CD8-positive, alpha-beta memory T cell (primary cell): Measurements from ENCODE around the gene GLRX. TPM values are rescaled to one million over a fixed set of nuclear protein-coding genes. Genes with fewer than 3 reads are reported as not detected.
"Not testable (repeated sequence)": the region's sequence is repeated elsewhere in the genome, so short reads cannot be mapped to it uniquely, and the experiment has no call there.

Experiments used
- CTCF ChIA-PET: fragments of 350-600 bp; sonication (Branson Sonifier 250); formaldehyde crosslinking; loops from one replicate; lab custom pipeline; 2021; ENCODE audit warnings: antibody characterized with exemption; lab: Charles Lee
- POLR2A ChIA-PET: fragments of 350-600 bp; sonication (Branson Sonifier 250); formaldehyde crosslinking; loops from one replicate; lab custom pipeline; 2021; ENCODE audit warnings: antibody characterized with exemption; lab: Charles Lee
- DNase-seq, 5 donors: peaks; one replicate each; pipeline versions ENCODE4 v3.0.0 to v3.0.0-alpha.2; 2020 to 2022; ENCODE audit warnings: mixed read lengths in 1 of 5
- H3K27ac ChIP-seq: one replicate; pipeline ENCODE4 v1.7.0; 2013; ENCODE audit warnings: low read depth, mild to moderate bottlenecking, low read length, moderate library complexity
- H3K27me3 ChIP-seq: 2 replicates; pipeline ENCODE4 v1.7.0; 2013; ENCODE audit warnings: low read length, mild to moderate bottlenecking; ENCODE audit not compliant: insufficient read depth, poor library complexity, severe bottlenecking
- H3K36me3 ChIP-seq: 2 replicates; pipeline ENCODE4 v1.7.0; 2013; ENCODE audit warnings: mild to moderate bottlenecking, low read length, moderate library complexity; ENCODE audit not compliant: insufficient read depth
- H3K4me1 ChIP-seq: 2 replicates; pipeline ENCODE4 v1.7.0; 2013; ENCODE audit warnings: mild to moderate bottlenecking, low read length, moderate library complexity; ENCODE audit not compliant: insufficient read depth
- H3K4me3 ChIP-seq: 2 replicates; pipeline ENCODE4 v1.7.0; 2013; ENCODE audit warnings: mild to moderate bottlenecking, low read length
- H3K9me3 ChIP-seq: 2 replicates; pipeline ENCODE4 v1.7.0; 2013; ENCODE audit warnings: mild to moderate bottlenecking, low read length
- H3K27ac Mint-ChIP-seq, 8 donors: one replicate each; pipeline ENCODE4 v1.8.0; 2020 to 2021; ENCODE audit warnings: mixed read lengths in 8 of 8, mild to moderate bottlenecking in 6 of 8, inconsistent platforms in 3 of 8, moderate library complexity in 3 of 8
- H3K27me3 Mint-ChIP-seq, 2 donors: one replicate each; pipeline ENCODE4 v1.8.0; 2020 to 2021; ENCODE audit warnings: mixed read lengths in 2 of 2, mild to moderate bottlenecking in 1 of 2, moderate library complexity in 1 of 2
- H3K36me3 Mint-ChIP-seq, 3 donors: one replicate each; pipeline ENCODE4 v1.8.0; 2020 to 2021; ENCODE audit warnings: mixed read lengths in 3 of 3, inconsistent platforms in 1 of 3, mild to moderate bottlenecking in 1 of 3
- H3K4me1 Mint-ChIP-seq, 3 donors: one replicate each; pipeline ENCODE4 v1.8.0; 2020 to 2021; ENCODE audit warnings: mixed read lengths in 3 of 3, inconsistent platforms in 1 of 3, mild to moderate bottlenecking in 1 of 3
- H3K4me3 Mint-ChIP-seq, 7 donors: one replicate each; pipeline ENCODE4 v1.8.0; 2020 to 2021; ENCODE audit warnings: mixed read lengths in 7 of 7, mild to moderate bottlenecking in 6 of 7, moderate library complexity in 4 of 7, inconsistent platforms in 2 of 7
- H3K9me3 Mint-ChIP-seq, 5 donors: one replicate each; pipeline ENCODE4 v1.8.0; 2020 to 2022; ENCODE audit warnings: mixed read lengths in 5 of 5, mild to moderate bottlenecking in 3 of 5, moderate library complexity in 2 of 5, inconsistent platforms in 1 of 5
- polyA plus RNA-seq: library from polyadenylated mRNA; unstranded; fragments of 300-500 nt; fragmentation: Illumina TruSeq; gene quantifications from one replicate; pipeline ENCODE4 v1.2.3, GENCODE V29; 2021
- total RNA-seq, 2 experiments: library from RNA; stranded (reverse); gene quantifications; one replicate each; pipeline ENCODE4 v1.2.3, GENCODE V29; 2021

Gene GLRX
- total and polyA plus RNA-seq, 3 experiments from 2014 or later: 22.2 to 240 (median 25.0) TPM

DNA sequence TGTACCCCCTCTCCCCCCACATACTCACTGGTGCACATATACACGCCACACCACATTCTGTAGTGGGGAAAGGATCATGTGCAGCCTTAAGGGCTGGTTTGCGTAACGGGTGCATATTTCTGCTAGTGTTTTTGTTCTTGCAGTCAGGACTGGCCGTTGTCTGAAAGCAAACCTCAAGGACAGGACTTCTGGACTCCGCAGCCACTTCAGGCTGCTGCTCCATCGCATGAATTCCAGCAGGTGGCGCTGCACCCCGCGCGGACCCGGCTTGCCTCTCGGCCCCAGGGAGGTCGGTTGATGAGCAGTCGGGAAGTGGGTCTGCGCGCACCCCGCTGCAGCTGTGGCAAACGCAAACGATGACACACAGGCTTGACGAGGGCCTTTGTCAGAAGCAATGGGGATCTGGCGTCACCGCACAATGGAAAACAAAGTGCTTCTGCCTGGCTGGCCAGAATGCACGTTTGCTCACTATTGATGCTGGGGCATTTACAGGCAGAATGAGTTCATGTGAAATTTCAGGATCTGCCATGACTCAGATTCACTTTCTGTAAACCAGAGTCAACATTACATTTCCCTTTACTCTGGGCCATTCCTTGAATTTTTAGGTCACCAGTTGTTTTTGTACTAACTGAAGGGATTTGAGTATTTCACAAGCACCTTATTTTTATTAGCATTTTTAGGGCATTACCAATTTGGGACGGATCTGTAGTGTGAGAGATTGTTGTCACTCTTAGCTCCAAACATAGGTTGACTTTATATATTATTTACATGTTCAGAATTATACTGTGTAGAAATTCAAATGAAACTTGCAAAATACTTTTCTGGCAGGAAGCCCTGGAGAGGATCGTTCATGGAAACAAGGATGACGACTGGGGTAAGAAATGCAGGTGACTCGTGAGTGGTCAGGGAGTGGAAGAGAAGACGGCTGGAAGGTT is 36.4 kb upstream of the GLRX start:
- POLR2A ChIA-PET: interaction anchor here (0.6 kb wide), 1 partner anchor 477 kb away, joined by 3 read pairs; no protein-coding TSS in a partner anchor
- no peaks in the 10 kb centered on the region for H3K9me3 Mint-ChIP-seq
- H3K27ac Mint-ChIP-seq: peak overlapping the region in 7 of 8 donors; percentile 16 to 78 (median 50)
- no peak overlapping the region for H3K27ac ChIP-seq
- peak overlapping the region in 6 of 7 donors; percentile 36 to 84 (median 60) for H3K4me3 Mint-ChIP-seq
- H3K27me3 Mint-ChIP-seq: peaks cover 7 to 16% of the 10 kb centered on the region in 2 donors
- no peaks in the 10 kb centered on the region for H3K9me3 ChIP-seq
- H3K4me3 ChIP-seq: no peak overlapping the region
- peaks cover 10 to 30% (median 25%) of the 10 kb centered on the region in 3 donors for H3K4me1 Mint-ChIP-seq
- no peaks in the 10 kb centered on the region for H3K27me3 ChIP-seq
- CTCF ChIA-PET: interaction anchor here (0.9 to 8.1 kb wide), 17 partner anchors 9 to 749 kb away, joined by 3 to 76 read pairs (median 4); no protein-coding TSS in a partner anchor
- H3K36me3 ChIP-seq: no peaks in the 10 kb centered on the region
- no peaks in the 10 kb centered on the region for H3K36me3 Mint-ChIP-seq
- H3K4me1 ChIP-seq: no peaks in the 10 kb centered on the region
- DNase-seq: peak; percentile 77 to 90 (median 81)

DNA sequence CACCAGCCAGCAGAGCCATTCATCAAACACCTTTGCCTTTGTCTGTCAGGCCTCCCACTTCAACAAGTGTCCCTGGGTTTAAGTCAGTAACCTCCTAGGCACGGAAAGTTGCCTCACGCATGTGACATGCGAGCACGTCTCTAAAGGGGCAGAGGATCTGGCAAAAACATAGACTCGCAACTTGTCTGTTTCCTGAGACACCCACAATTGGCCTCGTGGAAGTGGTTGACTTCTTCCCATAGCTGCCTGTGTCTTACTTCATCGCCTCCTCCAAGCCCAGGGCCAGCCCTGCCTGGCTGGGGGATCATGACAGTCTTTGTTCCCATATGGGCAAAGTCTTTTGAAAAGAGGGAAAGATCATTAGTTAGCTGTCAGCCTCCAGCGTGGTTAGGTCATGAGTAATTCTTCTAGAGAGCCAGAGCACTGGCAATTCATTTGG is 35.5 kb upstream of the GLRX start:
- ChIA-PET POLR2A (interaction anchor here (0.6 kb wide), 1 partner anchor 478 kb away, joined by 3 read pairs; no protein-coding TSS in a partner anchor), CTCF (interaction anchor here (1.3 to 8.1 kb wide), 8 partner anchors 8 to 750 kb away, joined by 3 to 76 read pairs (median 4); no protein-coding TSS in a partner anchor)
- Mint-ChIP-seq H3K4me3 (no peak overlapping the region), H3K4me1 (peaks cover 10 to 30% (median 25%) of the 10 kb centered on the region in 3 donors), H3K27ac (peak overlapping the region in 1 of 8 donors; percentile 81), H3K27me3 (peaks cover 7 to 16% of the 10 kb centered on the region in 2 donors), H3K36me3 (no peaks in the 10 kb centered on the region), H3K9me3 (no peaks in the 10 kb centered on the region)
- Histone ChIP-seq H3K9me3 (no peaks in the 10 kb centered on the region), H3K4me3 (no peak overlapping the region), H3K4me1 (no peaks in the 10 kb centered on the region), H3K27me3 (no peaks in the 10 kb centered on the region), H3K27ac (no peak overlapping the region), H3K36me3 (no peaks in the 10 kb centered on the region)
- no peak for DNase-seq

DNA sequence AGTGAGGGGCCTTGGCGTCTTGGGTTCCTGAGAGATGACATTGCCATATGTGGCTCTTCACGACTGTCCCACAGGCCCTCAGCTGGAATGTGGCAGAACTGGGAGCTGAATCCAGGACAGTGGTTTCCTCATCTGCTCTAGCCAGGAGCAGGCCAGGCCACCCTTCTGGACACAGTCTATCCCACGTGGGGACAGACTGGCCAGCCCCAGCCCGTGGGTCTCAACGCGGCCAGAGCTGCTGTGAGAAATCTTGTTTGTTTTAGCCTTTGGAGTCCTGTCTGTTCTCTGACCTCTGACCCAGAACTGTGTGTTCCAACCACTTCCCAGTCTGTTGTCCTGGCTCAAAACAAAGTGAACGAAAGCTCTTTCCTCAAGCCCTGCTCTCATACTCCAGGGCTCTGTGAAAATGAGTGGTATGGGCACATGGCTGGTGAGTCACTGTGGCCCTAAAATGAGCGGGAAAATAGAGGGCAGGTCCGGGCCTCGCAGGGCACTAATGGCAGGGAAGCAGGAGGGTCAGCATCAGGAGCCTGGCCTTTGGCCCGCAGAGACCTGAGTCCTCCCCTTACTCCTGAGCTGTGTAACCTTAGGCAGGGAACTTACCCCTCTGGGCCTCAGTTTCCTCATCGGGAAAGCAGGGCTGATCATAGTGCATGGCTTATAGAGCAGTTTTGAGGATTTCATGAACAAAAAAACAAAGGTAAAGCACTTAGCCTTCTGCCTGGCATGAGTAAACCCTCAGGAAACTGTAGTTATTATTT is 34.8 kb upstream of the GLRX start:
- Histone ChIP-seq H3K36me3 (no peaks in the 10 kb centered on the region), H3K9me3 (no peaks in the 10 kb centered on the region), H3K27ac (no peak overlapping the region), H3K27me3 (no peaks in the 10 kb centered on the region), H3K4me1 (no peaks in the 10 kb centered on the region), H3K4me3 (no peak overlapping the region)
- ChIA-PET CTCF (interaction anchor here (0.8 to 14.4 kb wide), 10 partner anchors 10 to 744 kb away, joined by 3 to 278 read pairs (median 4); no protein-coding TSS in a partner anchor), POLR2A (no interaction called here)
- H3K4me1 Mint-ChIP-seq: peaks cover 10 to 23% (median 18%) of the 10 kb centered on the region in 3 donors
- peaks cover 7 to 14% of the 10 kb centered on the region in 2 donors for H3K27me3 Mint-ChIP-seq
- DNase-seq: no peak
- H3K27ac Mint-ChIP-seq: peak overlapping the region in 2 of 8 donors; percentile 65 to 71
- H3K4me3 Mint-ChIP-seq: no peak overlapping the region
- no peaks in the 10 kb centered on the region for H3K9me3 Mint-ChIP-seq
- no peaks in the 10 kb centered on the region for H3K36me3 Mint-ChIP-seq

DNA sequence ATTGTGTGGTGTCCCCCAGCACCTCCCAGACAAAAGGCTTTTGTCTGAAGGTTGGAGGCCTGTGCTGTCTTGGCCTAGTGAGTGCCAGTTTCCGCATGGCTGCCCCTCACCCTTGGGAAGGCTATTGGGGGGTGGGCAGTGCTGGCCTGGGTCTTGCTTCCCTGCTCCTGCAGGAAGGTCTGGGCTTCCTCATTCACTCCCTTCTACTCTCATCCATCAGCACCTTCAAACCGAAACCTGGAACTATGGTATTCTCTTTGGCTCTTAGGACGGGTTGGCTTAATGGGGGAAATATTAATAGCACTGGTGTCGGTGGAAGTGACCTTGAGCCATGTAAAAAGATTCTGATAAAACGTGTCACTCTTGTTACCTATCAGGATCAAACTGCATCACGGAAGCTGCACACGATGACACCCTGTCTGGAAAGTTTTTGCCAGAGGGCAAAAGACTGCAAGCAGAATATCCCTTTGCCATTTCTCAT is 34.0 kb upstream of the GLRX start:
- Histone ChIP-seq H3K9me3 (no peaks in the 10 kb centered on the region), H3K27ac (no peak overlapping the region), H3K27me3 (no peaks in the 10 kb centered on the region), H3K4me3 (no peak overlapping the region), H3K4me1 (no peaks in the 10 kb centered on the region), H3K36me3 (no peaks in the 10 kb centered on the region)
- no peak for DNase-seq
- Mint-ChIP-seq H3K36me3 (no peaks in the 10 kb centered on the region), H3K4me3 (no peak overlapping the region), H3K4me1 (peaks cover 7 to 16% (median 11%) of the 10 kb centered on the region in 3 donors), H3K9me3 (no peaks in the 10 kb centered on the region), H3K27ac (no peak overlapping the region), H3K27me3 (peaks cover 5 to 8% of the 10 kb centered on the region in 2 donors)
- POLR2A ChIA-PET: no interaction called here
- CTCF ChIA-PET: interaction anchor here (0.8 to 14.4 kb wide), 6 partner anchors 9 to 746 kb away, joined by 3 to 278 read pairs (median 4); no protein-coding TSS in a partner anchor

DNA sequence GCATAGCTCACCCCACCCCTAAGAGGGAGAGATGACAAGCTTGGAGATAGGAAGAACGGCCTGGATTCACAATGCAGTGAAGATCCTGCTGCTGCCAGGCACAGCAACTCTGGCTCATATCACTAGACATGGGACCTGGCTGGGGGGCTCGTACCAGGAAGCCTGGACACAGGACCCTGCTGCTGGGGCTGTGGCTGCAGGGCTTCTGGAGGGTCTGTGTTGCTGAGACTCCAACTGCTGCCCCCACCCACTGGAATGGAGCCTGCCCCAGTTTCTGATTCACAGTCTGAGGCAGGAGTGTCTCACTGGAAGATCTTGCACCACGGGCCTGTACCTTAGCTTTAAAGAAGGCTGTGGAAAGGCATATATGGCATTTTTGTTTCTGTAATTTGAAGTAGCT is 31.0 kb upstream of the GLRX start:
- H3K4me3 Mint-ChIP-seq: no peak overlapping the region
- DNase-seq: no peak
- Histone ChIP-seq H3K36me3 (no peaks in the 10 kb centered on the region), H3K4me3 (no peak overlapping the region), H3K27me3 (no peaks in the 10 kb centered on the region), H3K4me1 (no peaks in the 10 kb centered on the region), H3K9me3 (no peaks in the 10 kb centered on the region), H3K27ac (no peak overlapping the region)
- H3K27me3 Mint-ChIP-seq: no peaks in the 10 kb centered on the region
- no peaks in the 10 kb centered on the region for H3K9me3 Mint-ChIP-seq
- POLR2A ChIA-PET: no interaction called here
- H3K36me3 Mint-ChIP-seq: no peaks in the 10 kb centered on the region
- H3K27ac Mint-ChIP-seq: no peak overlapping the region
- CTCF ChIA-PET: interaction anchor here (1.2 to 14.4 kb wide), 3 partner anchors 45 to 483 kb away, joined by 6 to 278 read pairs (median 33); no protein-coding TSS in a partner anchor
- peaks cover 0 to 1% (median under 1%) of the 10 kb centered on the region in 3 donors for H3K4me1 Mint-ChIP-seq

DNA sequence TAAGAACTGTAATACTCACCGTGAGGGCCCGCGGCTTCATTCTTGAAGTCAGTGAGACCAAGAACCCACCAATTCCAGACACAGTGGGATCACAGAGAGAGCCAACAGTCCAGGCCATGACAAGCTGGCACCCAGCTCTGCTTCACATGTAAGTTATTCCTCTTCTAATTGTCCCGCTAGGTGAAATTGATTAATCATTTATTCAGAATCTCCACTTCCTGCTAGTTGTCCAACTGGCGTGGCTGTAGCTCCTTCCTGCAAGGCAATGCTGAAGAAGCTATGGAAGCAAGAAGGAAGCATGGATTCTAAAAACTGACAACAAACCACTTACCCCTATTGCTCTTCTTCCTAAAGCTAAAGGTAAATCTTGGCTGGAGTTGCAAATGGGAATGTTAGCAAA is 30.0 kb upstream of the GLRX start:
- H3K27me3 Mint-ChIP-seq: no peaks in the 10 kb centered on the region
- Histone ChIP-seq H3K27ac (no peak overlapping the region), H3K9me3 (no peaks in the 10 kb centered on the region), H3K4me3 (no peak overlapping the region), H3K27me3 (no peaks in the 10 kb centered on the region), H3K4me1 (no peaks in the 10 kb centered on the region), H3K36me3 (no peaks in the 10 kb centered on the region)
- no peaks in the 10 kb centered on the region for H3K4me1 Mint-ChIP-seq
- H3K27ac Mint-ChIP-seq: peak overlapping the region in 1 of 8 donors; percentile 6
- H3K4me3 Mint-ChIP-seq: no peak overlapping the region
- H3K36me3 Mint-ChIP-seq: no peaks in the 10 kb centered on the region
- POLR2A ChIA-PET: no interaction called here
- no peak for DNase-seq
- no peaks in the 10 kb centered on the region for H3K9me3 Mint-ChIP-seq
- CTCF ChIA-PET: interaction anchor here (0.9 to 14.4 kb wide), 5 partner anchors 44 to 484 kb away, joined by 3 to 278 read pairs (median 6); no protein-coding TSS in a partner anchor

DNA sequence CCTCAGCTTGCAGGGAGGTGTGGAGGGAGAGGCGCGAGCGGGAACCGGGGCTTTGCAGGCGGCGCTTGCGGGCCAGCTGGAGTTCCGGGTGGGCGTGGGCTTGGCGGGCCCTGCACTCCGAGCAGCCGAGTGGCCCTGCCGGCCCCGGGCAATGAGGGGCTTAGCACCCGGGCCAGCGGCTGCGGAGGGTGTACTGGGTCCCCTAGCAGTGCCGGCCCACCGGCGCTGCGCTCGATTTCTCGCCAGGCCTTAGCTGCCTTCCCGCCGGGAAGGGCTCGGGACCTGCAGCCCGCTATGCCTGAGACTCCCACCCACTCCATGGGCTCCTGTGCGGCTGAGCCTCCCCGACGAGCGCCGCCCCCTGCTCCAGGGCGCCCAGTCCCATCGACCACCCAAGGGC is 28.6 kb upstream of the GLRX start:
- CTCF ChIA-PET: interaction anchor here (0.5 to 14.4 kb wide), 4 partner anchors 7 to 485 kb away, joined by 3 to 278 read pairs (median 18); no protein-coding TSS in a partner anchor
- H3K27me3 Mint-ChIP-seq, POLR2A ChIA-PET: not testable (repeated sequence)

More for the DNA sequence above, 28.6 kb upstream of the GLRX start:
- not testable (repeated sequence) for H3K4me3 Mint-ChIP-seq, H3K27ac ChIP-seq, H3K4me1 Mint-ChIP-seq, H3K9me3 Mint-ChIP-seq, H3K9me3 ChIP-seq, H3K27me3 ChIP-seq, DNase-seq, H3K27ac Mint-ChIP-seq, H3K36me3 Mint-ChIP-seq, H3K4me1 ChIP-seq, H3K36me3 ChIP-seq, H3K4me3 ChIP-seq
